ENCODE data around the gene SINHCAF. TPM values are rescaled to one million over a fixed set of nuclear protein-coding genes. Genes with fewer than 3 reads are reported as not detected.

The SINHCAF gene
- total and polyA plus RNA-seq, 9 of the 15 experiments (the other 6 are each of a cell fraction or from before 2014, with no cell fraction given): 73.2 to 185 (median 110) TPM

GRCh38 chr12:31324116-31324844 is 1.7 kb downstream of the SINHCAF start (continued):
- TF ChIP-seq ARID4B (CRISPR knock-in tag; IDR thresholded peaks at IDR 0.05) (0 out of 2 replicates have a peak, but pooled peaks have one; percentile 21), JUND (IDR thresholded peaks at IDR 0.05; ENCODE audit: borderline replicate concordance, low read depth, low read length) (peak; percentile 43; the same call in 1 of the 2 replicates), JUND (tag; IDR thresholded peaks at IDR 0.05; ENCODE audit: borderline replicate concordance, low read depth, low read length) (no peak; the same call in 2 of the 3 replicates), HNRNPLL (IDR thresholded peaks at IDR 0.05; ENCODE audit: low read depth, low read length, poor library complexity, severe bottlenecking) (peak; percentile 37), TGIF2 (CRISPR knock-in tag; IDR thresholded peaks at IDR 0.05) (peak; percentile 80; the same call in 1 of the 2 replicates), CREB1 (IDR thresholded peaks at IDR 0.05) (peak; percentile 78), CREB1 (CRISPR knock-in tag; IDR thresholded peaks at IDR 0.05) (peak; percentile 43; the same call in 1 of the 2 replicates), MTA1 (IDR thresholded peaks at IDR 0.05; ENCODE audit: borderline replicate concordance) (no peak), ETV6 (IDR thresholded peaks at IDR 0.05; ENCODE audit: borderline replicate concordance in 1 of 2, low read depth in 2 of 2, low read length in 1 of 2) (no peak), ETV6 (CRISPR knock-in tag; IDR thresholded peaks at IDR 0.05; ENCODE audit: borderline replicate concordance) (no peak)
- TF ChIP-seq, protein P1, sequence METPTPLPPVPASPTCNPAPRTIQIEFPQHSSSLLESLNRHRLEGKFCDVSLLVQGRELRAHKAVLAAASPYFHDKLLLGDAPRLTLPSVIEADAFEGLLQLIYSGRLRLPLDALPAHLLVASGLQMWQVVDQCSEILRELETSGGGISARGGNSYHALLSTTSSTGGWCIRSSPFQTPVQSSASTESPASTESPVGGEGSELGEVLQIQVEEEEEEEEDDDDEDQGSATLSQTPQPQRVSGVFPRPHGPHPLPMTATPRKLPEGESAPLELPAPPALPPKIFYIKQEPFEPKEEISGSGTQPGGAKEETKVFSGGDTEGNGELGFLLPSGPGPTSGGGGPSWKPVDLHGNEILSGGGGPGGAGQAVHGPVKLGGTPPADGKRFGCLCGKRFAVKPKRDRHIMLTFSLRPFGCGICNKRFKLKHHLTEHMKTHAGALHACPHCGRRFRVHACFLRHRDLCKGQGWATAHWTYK (CRISPR knock-in tag; IDR thresholded peaks at IDR 0.05): 0 out of 2 replicates have a peak, but pooled peaks have one; percentile 44
- TF ChIP-seq, protein P2, sequence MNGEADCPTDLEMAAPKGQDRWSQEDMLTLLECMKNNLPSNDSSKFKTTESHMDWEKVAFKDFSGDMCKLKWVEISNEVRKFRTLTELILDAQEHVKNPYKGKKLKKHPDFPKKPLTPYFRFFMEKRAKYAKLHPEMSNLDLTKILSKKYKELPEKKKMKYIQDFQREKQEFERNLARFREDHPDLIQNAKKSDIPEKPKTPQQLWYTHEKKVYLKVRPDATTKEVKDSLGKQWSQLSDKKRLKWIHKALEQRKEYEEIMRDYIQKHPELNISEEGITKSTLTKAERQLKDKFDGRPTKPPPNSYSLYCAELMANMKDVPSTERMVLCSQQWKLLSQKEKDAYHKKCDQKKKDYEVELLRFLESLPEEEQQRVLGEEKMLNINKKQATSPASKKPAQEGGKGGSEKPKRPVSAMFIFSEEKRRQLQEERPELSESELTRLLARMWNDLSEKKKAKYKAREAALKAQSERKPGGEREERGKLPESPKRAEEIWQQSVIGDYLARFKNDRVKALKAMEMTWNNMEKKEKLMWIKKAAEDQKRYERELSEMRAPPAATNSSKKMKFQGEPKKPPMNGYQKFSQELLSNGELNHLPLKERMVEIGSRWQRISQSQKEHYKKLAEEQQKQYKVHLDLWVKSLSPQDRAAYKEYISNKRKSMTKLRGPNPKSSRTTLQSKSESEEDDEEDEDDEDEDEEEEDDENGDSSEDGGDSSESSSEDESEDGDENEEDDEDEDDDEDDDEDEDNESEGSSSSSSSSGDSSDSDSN (IDR thresholded peaks at IDR 0.05; ENCODE audit: borderline replicate concordance in 1 of 2, low read depth in 2 of 2, low read length in 2 of 2): peak; percentile 8 to 60; a peak in 1 of 4 replicates

Measured in K562 (cell line).